ENCODE data around the gene SLC38A8. TPM values are rescaled to one million over a fixed set of nuclear protein-coding genes. Genes with fewer than 3 reads are reported as not detected.

SLC38A8 gene
- total RNA-seq, 2 experiments from 2014 or later, result not detected

- Histone ChIP-seq H2AFZ (ENCODE audit: low read length) (no peak overlapping the region), H3K36me3 (ENCODE audit: insufficient read depth, low read length) (peaks cover 70% of the 10 kb centered on the region), H3K9me2 (ENCODE audit: insufficient read depth, low read length) (no peaks in the 10 kb centered on the region), H4K20me1 (ENCODE audit: insufficient read depth, low read length) (no peaks in the 10 kb centered on the region), H3K79me2 (ENCODE audit: insufficient read depth, low read depth, low read length) (no peaks in the 10 kb centered on the region), H3K4me3 (ENCODE audit: low read depth, low read length, poor library complexity, severe bottlenecking) (no peak overlapping the region), H3K9me3 (ENCODE audit: low read length) (no peaks in the 10 kb centered on the region), H3K4me2 (ENCODE audit: low read length) (no peak overlapping the region), H3K27ac (ENCODE audit: low read depth, low read length, poor library complexity, severe bottlenecking) (no peak overlapping the region), H3K4me1 (ENCODE audit: insufficient read depth, low read length, poor library complexity, severe bottlenecking) (no peaks in the 10 kb centered on the region)
- TF ChIP-seq EZH2phosphoT487 (IDR thresholded peaks at IDR 0.05; ENCODE audit: borderline replicate concordance, low read depth, low read length) (no peak), CTCF (conservative IDR thresholded peaks at IDR 0.05; ENCODE audit: low read length) (no peak)
- DNase-seq (ENCODE audit: low spot score), result no peak
- CTCF ChIA-PET (ENCODE audit: unreplicated experiment), result no interaction called here
- POLR2A ChIA-PET, result no interaction called here
- no TSS peak for BruUV-seq (replicated peaks)
- intact Hi-C loops (cut with micrococcal nuclease; ENCODE audit: unreplicated experiment), result no loop called here
Measured at GRCh38 chr16:84054916-84055315, 12.3 kb upstream of the SLC38A8 start.

- H3K4me3 ChIP-seq (ENCODE audit: low read depth, low read length, poor library complexity, severe bottlenecking), result no peak overlapping the region
- H3K36me3 ChIP-seq (ENCODE audit: insufficient read depth, low read length), result peaks cover 64% of the 10 kb centered on the region
- POLR2A ChIA-PET, result no interaction called here
- no TSS peak for BruUV-seq (replicated peaks)
- H3K9me2 ChIP-seq (ENCODE audit: insufficient read depth, low read length), result no peaks in the 10 kb centered on the region
- H2AFZ ChIP-seq (ENCODE audit: low read length), result no peak overlapping the region
- intact Hi-C loops (cut with micrococcal nuclease; ENCODE audit: unreplicated experiment), result no loop called here
- DNase-seq (ENCODE audit: low spot score), result no peak
- no peaks in the 10 kb centered on the region for H4K20me1 ChIP-seq (ENCODE audit: insufficient read depth, low read length)
- CTCF ChIA-PET (ENCODE audit: unreplicated experiment), result no interaction called here
- no peaks in the 10 kb centered on the region for H3K9me3 ChIP-seq (ENCODE audit: low read length)
- TF ChIP-seq CTCF (conservative IDR thresholded peaks at IDR 0.05; ENCODE audit: low read length) (no peak), EZH2phosphoT487 (IDR thresholded peaks at IDR 0.05; ENCODE audit: borderline replicate concordance, low read depth, low read length) (no peak)
- H3K4me1 ChIP-seq (ENCODE audit: insufficient read depth, low read length, poor library complexity, severe bottlenecking), result no peaks in the 10 kb centered on the region
- no peak overlapping the region for H3K4me2 ChIP-seq (ENCODE audit: low read length)
- no peak overlapping the region for H3K27ac ChIP-seq (ENCODE audit: low read depth, low read length, poor library complexity, severe bottlenecking)
- no peaks in the 10 kb centered on the region for H3K79me2 ChIP-seq (ENCODE audit: insufficient read depth, low read depth, low read length)
Measured at GRCh38 chr16:84054271-84054670, 11.7 kb upstream of the SLC38A8 start.

GRCh38 chr16:84053237-84053636 is 10.6 kb upstream of the SLC38A8 start:
- intact Hi-C loops (cut with micrococcal nuclease; ENCODE audit: unreplicated experiment), result no loop called here
- ChIA-PET CTCF (ENCODE audit: unreplicated experiment) (no interaction called here), POLR2A (interaction anchor here (0.5 to 0.6 kb wide), 2 partner anchors 35 to 40 kb away, joined by 3 read pairs; no protein-coding TSS in a partner anchor)
- Histone ChIP-seq H4K20me1 (ENCODE audit: insufficient read depth, low read length) (no peaks in the 10 kb centered on the region), H3K4me3 (ENCODE audit: low read depth, low read length, poor library complexity, severe bottlenecking) (no peak overlapping the region), H3K36me3 (ENCODE audit: insufficient read depth, low read length) (peaks cover 57% of the 10 kb centered on the region), H3K27ac (ENCODE audit: low read depth, low read length, poor library complexity, severe bottlenecking) (no peak overlapping the region), H3K9me3 (ENCODE audit: low read length) (no peaks in the 10 kb centered on the region), H3K4me2 (ENCODE audit: low read length) (no peak overlapping the region), H3K9me2 (ENCODE audit: insufficient read depth, low read length) (no peaks in the 10 kb centered on the region), H3K4me1 (ENCODE audit: insufficient read depth, low read length, poor library complexity, severe bottlenecking) (no peaks in the 10 kb centered on the region), H2AFZ (ENCODE audit: low read length) (no peak overlapping the region), H3K79me2 (ENCODE audit: insufficient read depth, low read depth, low read length) (no peaks in the 10 kb centered on the region)
- DNase-seq (ENCODE audit: low spot score), result no peak
- no peak for TF ChIP-seq EZH2phosphoT487 (IDR thresholded peaks at IDR 0.05; ENCODE audit: borderline replicate concordance, low read depth, low read length)
- TF ChIP-seq CTCF (conservative IDR thresholded peaks at IDR 0.05; ENCODE audit: low read length), result no peak
- no TSS peak for BruUV-seq (replicated peaks)

All from OCI-LY7 (cell line).